ENCODE data around the gene RASSF4.

The RASSF4 gene

DNA sequence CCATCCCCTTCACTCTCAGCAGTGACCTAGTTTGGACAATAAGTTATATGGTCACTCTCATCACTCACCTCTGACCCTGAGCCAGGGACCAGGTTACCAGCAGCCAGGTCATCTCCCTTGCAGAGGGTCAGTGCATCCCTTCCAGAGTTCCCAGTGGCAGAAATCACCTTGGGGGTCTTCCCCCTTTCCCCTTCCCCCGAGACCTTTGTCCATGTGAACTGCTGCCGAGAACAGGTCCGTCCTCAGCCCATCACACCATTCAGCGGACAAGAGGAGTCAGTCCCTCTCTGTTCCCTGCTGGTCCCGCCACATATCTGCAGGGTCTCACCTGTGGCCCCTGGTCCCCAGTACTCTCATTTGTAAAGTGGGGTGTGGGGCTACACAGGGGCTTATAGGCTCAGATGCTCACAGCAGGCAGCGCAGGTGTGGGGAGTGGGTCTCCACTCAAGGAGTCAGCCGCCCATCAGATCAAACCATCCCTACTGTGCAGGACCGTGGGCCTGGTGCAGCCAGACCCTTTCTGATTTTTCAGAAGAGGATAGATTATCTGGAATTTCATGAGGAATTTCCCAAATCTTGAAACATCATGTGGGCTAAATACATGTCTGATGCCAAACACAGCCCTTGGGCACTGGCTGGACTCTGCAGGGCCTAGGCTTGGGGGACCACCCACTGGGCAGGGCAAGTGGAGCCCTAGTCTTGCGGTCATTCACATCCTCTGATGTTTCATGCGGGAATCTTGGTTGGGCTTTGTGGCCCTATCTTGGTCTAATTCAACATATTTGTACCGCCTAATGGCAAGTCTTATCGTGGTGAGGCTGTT, 12.5 kb downstream of the RASSF4 start:
- Histone ChIP-seq H2AFZ (ENCODE audit: low read depth, low read length) (no peak overlapping the region), H3K4me2 (ENCODE audit: low read length) (no peak overlapping the region), H3K4me1 (ENCODE audit: low read length) (peaks cover 48% of the 10 kb centered on the region), H3K27ac (ENCODE audit: low read length) (no peak overlapping the region), H4K20me1 (ENCODE audit: insufficient read depth, low read length) (no peaks in the 10 kb centered on the region), H3K36me3 (replicated peaks; ENCODE audit: low read depth, low read length) (no peaks in the 10 kb centered on the region), H3K9me3 (ENCODE audit: insufficient read depth, low read length) (no peaks in the 10 kb centered on the region), H3K9ac (ENCODE audit: low read length) (no peak overlapping the region), H3K27me3 (ENCODE audit: low read depth, low read length) (no peaks in the 10 kb centered on the region), H3K79me2 (ENCODE audit: low read length) (no peaks in the 10 kb centered on the region), H3K4me3 (ENCODE audit: low read length) (no peak overlapping the region)
- TF ChIP-seq EZH2phosphoT487 (IDR thresholded peaks at IDR 0.05; ENCODE audit: low read depth) = no peak
- TF ChIP-seq, protein P1, sequence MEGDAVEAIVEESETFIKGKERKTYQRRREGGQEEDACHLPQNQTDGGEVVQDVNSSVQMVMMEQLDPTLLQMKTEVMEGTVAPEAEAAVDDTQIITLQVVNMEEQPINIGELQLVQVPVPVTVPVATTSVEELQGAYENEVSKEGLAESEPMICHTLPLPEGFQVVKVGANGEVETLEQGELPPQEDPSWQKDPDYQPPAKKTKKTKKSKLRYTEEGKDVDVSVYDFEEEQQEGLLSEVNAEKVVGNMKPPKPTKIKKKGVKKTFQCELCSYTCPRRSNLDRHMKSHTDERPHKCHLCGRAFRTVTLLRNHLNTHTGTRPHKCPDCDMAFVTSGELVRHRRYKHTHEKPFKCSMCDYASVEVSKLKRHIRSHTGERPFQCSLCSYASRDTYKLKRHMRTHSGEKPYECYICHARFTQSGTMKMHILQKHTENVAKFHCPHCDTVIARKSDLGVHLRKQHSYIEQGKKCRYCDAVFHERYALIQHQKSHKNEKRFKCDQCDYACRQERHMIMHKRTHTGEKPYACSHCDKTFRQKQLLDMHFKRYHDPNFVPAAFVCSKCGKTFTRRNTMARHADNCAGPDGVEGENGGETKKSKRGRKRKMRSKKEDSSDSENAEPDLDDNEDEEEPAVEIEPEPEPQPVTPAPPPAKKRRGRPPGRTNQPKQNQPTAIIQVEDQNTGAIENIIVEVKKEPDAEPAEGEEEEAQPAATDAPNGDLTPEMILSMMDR (IDR thresholded peaks at IDR 0.05; ENCODE audit: low read depth, low read length) = no peak

DNA sequence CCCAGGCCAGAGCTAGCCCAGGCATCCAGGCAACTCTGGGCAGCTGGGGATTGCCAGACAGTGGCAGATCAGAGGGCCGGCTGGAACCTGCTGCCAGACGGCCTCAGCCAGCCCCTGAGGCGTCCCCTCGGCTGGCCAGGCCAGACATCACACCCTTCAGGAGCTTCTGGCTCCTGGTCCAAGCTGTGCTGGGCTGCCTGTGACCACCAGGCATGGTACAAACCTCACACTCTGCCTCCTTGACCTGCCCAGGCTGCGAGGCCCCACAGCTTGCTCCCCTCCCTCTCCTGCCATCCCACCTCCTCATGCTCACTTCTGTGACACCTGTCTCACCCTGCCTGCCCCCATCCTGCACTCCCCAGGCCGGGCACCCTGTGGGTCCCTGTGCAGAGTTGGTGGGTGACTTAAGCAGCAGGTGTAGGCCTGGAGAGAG, 13.3 kb downstream of the RASSF4 start:
- TF ChIP-seq EZH2phosphoT487 (IDR thresholded peaks at IDR 0.05; ENCODE audit: low read depth) = no peak
- TF ChIP-seq, protein P1 (IDR thresholded peaks at IDR 0.05; ENCODE audit: low read depth, low read length) = no peak
- Histone ChIP-seq H3K4me3 (ENCODE audit: low read length) (no peak overlapping the region), H3K9me3 (ENCODE audit: insufficient read depth, low read length) (no peaks in the 10 kb centered on the region), H3K79me2 (ENCODE audit: low read length) (no peaks in the 10 kb centered on the region), H3K4me2 (ENCODE audit: low read length) (peak overlapping the region; percentile 100), H3K27me3 (ENCODE audit: low read depth, low read length) (no peaks in the 10 kb centered on the region), H3K27ac (ENCODE audit: low read length) (peak overlapping the region; percentile 61), H2AFZ (ENCODE audit: low read depth, low read length) (no peak overlapping the region), H3K4me1 (ENCODE audit: low read length) (peaks cover 40% of the 10 kb centered on the region), H3K9ac (ENCODE audit: low read length) (peak overlapping the region; percentile 33; the same call in 1 of the 2 replicates), H3K36me3 (replicated peaks; ENCODE audit: low read depth, low read length) (no peaks in the 10 kb centered on the region), H4K20me1 (ENCODE audit: insufficient read depth, low read length) (no peaks in the 10 kb centered on the region)

DNA sequence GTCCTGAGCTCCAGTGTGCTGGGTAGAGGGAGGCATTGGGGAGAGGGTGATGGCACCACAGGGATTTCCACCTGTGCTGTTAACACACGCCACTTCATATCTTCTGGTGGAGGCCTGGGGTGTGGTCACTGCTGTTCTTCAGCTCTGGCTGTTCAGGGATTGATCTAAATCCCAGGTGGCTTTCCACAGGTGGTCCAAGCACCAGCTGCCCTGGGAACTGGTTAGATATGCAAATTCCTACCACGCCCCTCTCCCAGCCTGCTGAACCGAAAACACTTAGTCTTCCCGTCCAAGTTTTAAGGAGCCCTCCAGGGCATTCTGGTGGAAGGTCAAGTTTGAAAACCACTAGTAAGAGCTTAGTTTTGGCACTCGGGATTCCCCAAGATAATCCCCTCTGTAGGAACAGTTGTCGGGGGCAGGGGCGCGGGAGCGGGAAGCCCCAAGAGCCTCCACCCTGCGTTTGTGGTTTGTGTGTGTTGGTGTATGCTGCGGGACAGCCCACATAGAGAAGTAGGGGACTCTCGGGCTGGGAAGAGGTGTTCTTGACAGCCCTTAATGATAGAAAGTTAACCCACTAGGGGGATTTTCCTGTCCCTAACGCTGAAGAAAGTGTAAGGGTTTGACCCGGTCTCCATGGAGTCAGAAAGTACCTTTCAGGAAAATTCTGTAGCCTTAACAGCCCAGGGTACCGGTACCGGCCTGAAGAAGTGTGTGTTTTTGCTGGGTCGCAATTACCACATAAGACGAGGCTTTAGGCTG, 13.9 kb downstream of the RASSF4 start:
- H3K27me3 ChIP-seq (ENCODE audit: low read depth, low read length) = no peaks in the 10 kb centered on the region
- H3K27ac ChIP-seq (ENCODE audit: low read length) = peak overlapping the region; percentile 61
- peak overlapping the region; percentile 100 for H3K4me2 ChIP-seq (ENCODE audit: low read length)
- H3K4me3 ChIP-seq (ENCODE audit: low read length) = peak overlapping the region; percentile 79
- no peaks in the 10 kb centered on the region for H3K9me3 ChIP-seq (ENCODE audit: insufficient read depth, low read length)
- no peaks in the 10 kb centered on the region for H3K79me2 ChIP-seq (ENCODE audit: low read length)
- no peaks in the 10 kb centered on the region for H3K36me3 ChIP-seq (replicated peaks; ENCODE audit: low read depth, low read length)
- no peaks in the 10 kb centered on the region for H4K20me1 ChIP-seq (ENCODE audit: insufficient read depth, low read length)
- TF ChIP-seq EZH2phosphoT487 (IDR thresholded peaks at IDR 0.05; ENCODE audit: low read depth) = no peak
- TF ChIP-seq, protein P1 (IDR thresholded peaks at IDR 0.05; ENCODE audit: low read depth, low read length) = no peak
- no peak overlapping the region for H2AFZ ChIP-seq (ENCODE audit: low read depth, low read length)
- peaks cover 40% of the 10 kb centered on the region for H3K4me1 ChIP-seq (ENCODE audit: low read length)
- peak overlapping the region; percentile 84 for H3K9ac ChIP-seq (ENCODE audit: low read length)

DNA sequence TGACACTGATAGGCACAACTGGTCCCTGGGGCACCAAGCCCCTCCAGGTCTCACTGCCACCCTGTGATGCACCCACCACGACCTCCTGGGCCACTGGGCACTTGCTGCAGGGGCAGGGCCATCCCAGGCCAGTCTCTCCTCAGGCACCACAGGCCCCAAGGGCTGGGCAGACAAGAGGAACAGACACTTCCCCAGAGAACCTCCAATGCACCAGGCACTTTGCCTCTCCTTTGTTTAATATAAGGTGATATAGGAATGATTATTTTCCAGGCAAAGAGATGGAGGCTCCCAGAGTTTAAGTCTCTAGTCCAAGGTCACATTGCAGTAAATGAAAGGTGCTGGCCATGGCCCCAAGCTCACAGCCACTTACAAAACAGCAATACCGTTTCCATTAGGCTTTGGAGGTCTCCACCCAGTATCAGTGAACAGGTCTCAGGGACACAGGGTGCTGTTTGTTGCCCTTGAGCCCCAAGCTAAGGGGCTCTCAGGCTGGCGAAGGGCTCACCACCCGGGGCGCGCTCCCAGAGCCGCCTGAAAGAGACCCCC, 14.6 kb downstream of the RASSF4 start:
- Histone ChIP-seq H3K4me3 (ENCODE audit: low read length) (peak overlapping the region; percentile 79), H3K27ac (ENCODE audit: low read length) (peak overlapping the region; percentile 61), H3K79me2 (ENCODE audit: low read length) (no peaks in the 10 kb centered on the region), H3K9me3 (ENCODE audit: insufficient read depth, low read length) (no peaks in the 10 kb centered on the region), H3K4me2 (ENCODE audit: low read length) (peak overlapping the region; percentile 100), H2AFZ (ENCODE audit: low read depth, low read length) (peak overlapping the region; percentile 82), H3K9ac (ENCODE audit: low read length) (peak overlapping the region; percentile 84), H3K36me3 (replicated peaks; ENCODE audit: low read depth, low read length) (no peaks in the 10 kb centered on the region), H4K20me1 (ENCODE audit: insufficient read depth, low read length) (no peaks in the 10 kb centered on the region), H3K4me1 (ENCODE audit: low read length) (peaks cover 41% of the 10 kb centered on the region), H3K27me3 (ENCODE audit: low read depth, low read length) (no peaks in the 10 kb centered on the region)
- TF ChIP-seq EZH2phosphoT487 (IDR thresholded peaks at IDR 0.05; ENCODE audit: low read depth) = no peak
- TF ChIP-seq, protein P1 (IDR thresholded peaks at IDR 0.05; ENCODE audit: low read depth, low read length) = no peak

All from OCI-LY3 (cell line).